Liver (tissue), 3 donors: Measurements from ENCODE around the gene SKA1.
"Not testable (repeated sequence)": the region's sequence is repeated elsewhere in the genome, so short reads cannot be mapped to it uniquely, and the experiment has no call there.

ENCODE experiments used
- ATF3 ChIP-seq: IDR thresholded peaks from 2 replicates; pipeline ENCODE4 v1.6.1; 2016; ENCODE audit warnings: antibody characterized with exemption
- CTCF ChIP-seq: fragments of 150-350 bp; IDR thresholded peaks from 2 replicates; pipeline ENCODE4 v1.5.1; 2017; ENCODE audit warnings: improper control_type of control experiment, low read depth, low read length; ENCODE audit not compliant: missing input control
- FOXA2 ChIP-seq: IDR thresholded peaks from 2 replicates; pipeline ENCODE4 v1.6.1; 2016; ENCODE audit warnings: antibody characterized with exemption
- GABPA ChIP-seq, 2 donors: IDR thresholded peaks in 1 of 2; conservative IDR thresholded peaks in 1 of 2; 2 replicates each; pipeline ENCODE4 v1.6.1; 2016; ENCODE audit warnings: antibody characterized with exemption in 2 of 2, mild to moderate bottlenecking in 1 of 2, moderate library complexity in 1 of 2
- HNF4G ChIP-seq: IDR thresholded peaks from 2 replicates; pipeline ENCODE4 v1.6.1; 2016; ENCODE audit warnings: antibody characterized with exemption
- JUND ChIP-seq, 2 donors: IDR thresholded peaks; 2 replicates each; pipeline ENCODE4 v1.6.1; 2016; ENCODE audit warnings: antibody characterized with exemption in 2 of 2
- NR2F2 ChIP-seq: IDR thresholded peaks from 2 replicates; pipeline ENCODE4 v1.6.1; 2016; ENCODE audit warnings: antibody characterized with exemption
- RAD21 ChIP-seq, 2 donors: IDR thresholded peaks; 2 replicates each; pipeline ENCODE4 v1.6.1; 2016; ENCODE audit warnings: antibody characterized with exemption in 2 of 2, mild to moderate bottlenecking in 2 of 2
- REST ChIP-seq: IDR thresholded peaks from 2 replicates; pipeline ENCODE4 v1.6.1; 2016; ENCODE audit warnings: antibody characterized with exemption, mild to moderate bottlenecking
- RXRA ChIP-seq, 2 donors: IDR thresholded peaks; 2 replicates each; pipeline ENCODE4 v1.6.1; 2017 to 2018; ENCODE audit warnings: antibody characterized with exemption in 2 of 2, mild to moderate bottlenecking in 1 of 2
- SP1 ChIP-seq: IDR thresholded peaks from 2 replicates; pipeline ENCODE4 v1.6.1; 2018; ENCODE audit warnings: antibody characterized with exemption, mild to moderate bottlenecking
- TAF1 ChIP-seq: conservative IDR thresholded peaks from 2 replicates; pipeline ENCODE4 v1.6.1; 2016; ENCODE audit warnings: antibody characterized with exemption, mild to moderate bottlenecking
- YY1 ChIP-seq: IDR thresholded peaks from 2 replicates; pipeline ENCODE4 v1.6.1; 2016; ENCODE audit warnings: antibody characterized with exemption, mild to moderate bottlenecking
- ZBTB33 ChIP-seq: IDR thresholded peaks from 2 replicates; pipeline ENCODE4 v1.6.1; 2016; ENCODE audit warnings: antibody characterized with exemption
- donor health status: healthy.
- donor health status: healthy.

- not testable (repeated sequence) for TF ChIP-seq SP1; CTCF; HNF4G; RAD21 (IDR thresholded peaks at IDR 0.05); GABPA (IDR thresholded peaks at IDR 0.05 in 1 of 2, conservative IDR thresholded peaks at IDR 0.05 in 1 of 2); TAF1; JUND (IDR thresholded peaks at IDR 0.05); ATF3; REST; ZBTB33; RXRA (IDR thresholded peaks at IDR 0.05); FOXA2; YY1; NR2F2
Measured at GRCh38 chr18:50404752-50405581, 30.1 kb downstream of the SKA1 start.
